ENCODE measurements around the gene C9.

DNA sequence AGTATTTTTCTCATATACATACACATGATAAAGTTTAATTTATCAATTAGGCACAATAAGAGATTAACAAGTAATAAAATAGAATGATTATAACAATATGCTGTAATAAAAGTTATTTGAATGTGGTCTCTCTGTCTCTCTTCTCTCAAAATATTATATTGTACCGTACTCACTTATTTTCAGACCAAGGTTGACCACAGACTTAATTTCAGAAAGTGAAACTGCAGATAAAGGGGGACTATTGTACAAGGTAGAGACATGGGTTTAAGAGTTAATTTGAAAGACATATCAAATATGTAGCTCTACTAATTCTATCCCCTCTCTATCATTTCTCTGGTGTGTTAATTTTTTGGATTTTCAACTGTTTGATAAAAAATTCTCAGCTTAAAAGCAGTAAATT lies 20.0 kb upstream of the C9 start:
- TF ChIP-seq, protein P1, sequence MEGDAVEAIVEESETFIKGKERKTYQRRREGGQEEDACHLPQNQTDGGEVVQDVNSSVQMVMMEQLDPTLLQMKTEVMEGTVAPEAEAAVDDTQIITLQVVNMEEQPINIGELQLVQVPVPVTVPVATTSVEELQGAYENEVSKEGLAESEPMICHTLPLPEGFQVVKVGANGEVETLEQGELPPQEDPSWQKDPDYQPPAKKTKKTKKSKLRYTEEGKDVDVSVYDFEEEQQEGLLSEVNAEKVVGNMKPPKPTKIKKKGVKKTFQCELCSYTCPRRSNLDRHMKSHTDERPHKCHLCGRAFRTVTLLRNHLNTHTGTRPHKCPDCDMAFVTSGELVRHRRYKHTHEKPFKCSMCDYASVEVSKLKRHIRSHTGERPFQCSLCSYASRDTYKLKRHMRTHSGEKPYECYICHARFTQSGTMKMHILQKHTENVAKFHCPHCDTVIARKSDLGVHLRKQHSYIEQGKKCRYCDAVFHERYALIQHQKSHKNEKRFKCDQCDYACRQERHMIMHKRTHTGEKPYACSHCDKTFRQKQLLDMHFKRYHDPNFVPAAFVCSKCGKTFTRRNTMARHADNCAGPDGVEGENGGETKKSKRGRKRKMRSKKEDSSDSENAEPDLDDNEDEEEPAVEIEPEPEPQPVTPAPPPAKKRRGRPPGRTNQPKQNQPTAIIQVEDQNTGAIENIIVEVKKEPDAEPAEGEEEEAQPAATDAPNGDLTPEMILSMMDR (IDR thresholded peaks at IDR 0.05): no peak
- TF ChIP-seq POLR2AphosphoS5 (IDR thresholded peaks at IDR 0.05; ENCODE audit: insufficient read depth in 1 of 2, low read depth in 1 of 2) (no peak), POLR2A (IDR thresholded peaks at IDR 0.05) (no peak)

Measured in vagina (tissue), 2 donors.